ENCODE results near the gene SLC4A11. TPM values are rescaled to one million over a fixed set of nuclear protein-coding genes. Genes with fewer than 3 reads are reported as not detected.

Gene SLC4A11
- total and polyA plus RNA-seq, 10 of the 15 experiments (the other 5 are each of a cell fraction or from before 2014, with no cell fraction given): 0.07 to 2.3 (median 1.1) TPM

GRCh38 chr20:3242172-3242692, 3.2 kb upstream of the SLC4A11 start:
- Histone ChIP-seq H2AFZ (ENCODE audit: control insufficient read depth, low read depth, low read length) (no peak overlapping the region), H3K9ac (ENCODE audit: control insufficient read depth, insufficient read depth, low read length) (no peak overlapping the region), H3K4me1 (ENCODE audit: control insufficient read depth, insufficient read depth, low read length) (peaks cover 7% of the 10 kb centered on the region), H3K79me2 (ENCODE audit: control insufficient read depth, insufficient read depth, low read length) (no peaks in the 10 kb centered on the region), H3K36me3 (ENCODE audit: control insufficient read depth in 2 of 2, insufficient read depth in 2 of 2, low read length in 1 of 2) (no peaks in the 10 kb centered on the region), H3K9me3 (replicated peaks; ENCODE audit: control insufficient read depth, insufficient read depth, low read length) (no peaks in the 10 kb centered on the region), H3K4me3 (no peak overlapping the region), H3K27me3 (replicated peaks in 1 of 2; ENCODE audit: control insufficient read depth in 2 of 2, insufficient read depth in 2 of 2, low read length in 1 of 2) (peaks cover 6 to 19% of the 10 kb centered on the region in 2 experiments), H3K27ac (ENCODE audit: control insufficient read depth, insufficient read depth) (no peak overlapping the region), H4K20me1 (ENCODE audit: control insufficient read depth, insufficient read depth) (no peaks in the 10 kb centered on the region), H3K4me2 (ENCODE audit: control insufficient read depth, insufficient read depth) (no peak overlapping the region)
- SMC1A ChIA-PET (ENCODE audit: uncharacterized antibody, unreplicated experiment): no interaction called here
- RAD21 ChIA-PET (ENCODE audit: unreplicated experiment): no interaction called here
- TF ChIP-seq NFYB (IDR thresholded peaks at IDR 0.05; ENCODE audit: insufficient read depth, low read depth, low read length) (no peak), HDGF (IDR thresholded peaks at IDR 0.05) (no peak), PBX3 (IDR thresholded peaks at IDR 0.05; ENCODE audit: insufficient replicate concordance, low read depth, low read length) (no peak), ESRRA (IDR thresholded peaks at IDR 0.05; ENCODE audit: low read length) (no peak), BHLHE40 (IDR thresholded peaks at IDR 0.05; ENCODE audit: borderline replicate concordance in 1 of 2, low read depth in 2 of 2, low read length in 1 of 2) (no peak), CBX5 (IDR thresholded peaks at IDR 0.05; ENCODE audit: low read depth) (no peak), PKNOX1 (IDR thresholded peaks at IDR 0.05) (no peak), CBFB (IDR thresholded peaks at IDR 0.05; ENCODE audit: low read depth) (no peak), USF1 (IDR thresholded peaks at IDR 0.05; ENCODE audit: borderline replicate concordance, extremely low read length, insufficient read depth, low read depth, low read length) (no peak), JUNB (IDR thresholded peaks at IDR 0.05) (no peak), DPF2 (IDR thresholded peaks at IDR 0.05) (no peak), POLR2AphosphoS5 (IDR thresholded peaks at IDR 0.05; ENCODE audit: low read length) (no peak), MAX (IDR thresholded peaks at IDR 0.05; ENCODE audit: low read depth, low read length) (no peak), CHD1 (IDR thresholded peaks at IDR 0.05; ENCODE audit: low read depth, low read length) (no peak), PAX5 (IDR thresholded peaks at IDR 0.05; ENCODE audit: borderline replicate concordance, low read depth, low read length) (no peak), YBX1 (IDR thresholded peaks at IDR 0.05) (no peak)
- no TSS peak for BruUV-seq (replicated peaks)
- DNase-seq (ENCODE audit: low read depth, low spot score) (no peak), FAIRE-seq (no peak), ATAC-seq (no peak)
- in situ Hi-C loops (cut with MboI): no loop called here
- intact Hi-C loops (cut with micrococcal nuclease; ENCODE audit: unreplicated experiment): no loop called here
- CTCF ChIA-PET: no interaction called here
- POLR2A ChIA-PET: no interaction called here
- WGBS (ENCODE audit: insufficient coverage, insufficient replicate concordance, low lambda C conversion rate, missing lambda C conversion rate): 43% methylated on average over 6 of the region's 6 CpGs

Measured in GM12878 (cell line).